GM10248 (cell line): ENCODE data around the gene TERB1.
"Not testable (repeated sequence)": the region's sequence is repeated elsewhere in the genome, so short reads cannot be mapped to it uniquely, and the experiment has no call there.

ENCODE experiments used
- CTCF ChIA-PET: fragments of 300-600 bp; sonication (Branson Sonifier 250); formaldehyde crosslinking; extraction: SDS; loops from one replicate; lab custom pipeline; 2021; ENCODE audit warnings: antibody characterized with exemption; lab: Yijun Ruan, JAX
- POLR2A ChIA-PET: fragments of 350-650 bp; sonication (Branson Sonifier 250); formaldehyde crosslinking; extraction: SDS; loops from one replicate; lab custom pipeline; 2020; ENCODE audit warnings: antibody characterized with exemption; lab: Yijun Ruan, JAX
- DNase-seq: peaks from one replicate; pipeline ENCODE4 v3.0.0; 2012; ENCODE audit errors: extremely low spot score
- TF ChIP-seq, protein P1 (sequence below): IDR thresholded peaks from 2 replicates; pipeline ENCODE4 v1.5.1; 2012; ENCODE audit warnings: mild to moderate bottlenecking, low read depth; ENCODE audit errors: extremely low read depth, missing control alignments, control extremely low read depth

TERB1 gene

GRCh38 chr16:66810391-66810790 lies 9.0 kb upstream of the TERB1 start:
- POLR2A ChIA-PET = no interaction called here
- TF ChIP-seq, protein P1, sequence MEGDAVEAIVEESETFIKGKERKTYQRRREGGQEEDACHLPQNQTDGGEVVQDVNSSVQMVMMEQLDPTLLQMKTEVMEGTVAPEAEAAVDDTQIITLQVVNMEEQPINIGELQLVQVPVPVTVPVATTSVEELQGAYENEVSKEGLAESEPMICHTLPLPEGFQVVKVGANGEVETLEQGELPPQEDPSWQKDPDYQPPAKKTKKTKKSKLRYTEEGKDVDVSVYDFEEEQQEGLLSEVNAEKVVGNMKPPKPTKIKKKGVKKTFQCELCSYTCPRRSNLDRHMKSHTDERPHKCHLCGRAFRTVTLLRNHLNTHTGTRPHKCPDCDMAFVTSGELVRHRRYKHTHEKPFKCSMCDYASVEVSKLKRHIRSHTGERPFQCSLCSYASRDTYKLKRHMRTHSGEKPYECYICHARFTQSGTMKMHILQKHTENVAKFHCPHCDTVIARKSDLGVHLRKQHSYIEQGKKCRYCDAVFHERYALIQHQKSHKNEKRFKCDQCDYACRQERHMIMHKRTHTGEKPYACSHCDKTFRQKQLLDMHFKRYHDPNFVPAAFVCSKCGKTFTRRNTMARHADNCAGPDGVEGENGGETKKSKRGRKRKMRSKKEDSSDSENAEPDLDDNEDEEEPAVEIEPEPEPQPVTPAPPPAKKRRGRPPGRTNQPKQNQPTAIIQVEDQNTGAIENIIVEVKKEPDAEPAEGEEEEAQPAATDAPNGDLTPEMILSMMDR = no peak
- CTCF ChIA-PET = interaction anchor here (0.8 to 1.5 kb wide), 3 partner anchors 13 to 25 kb away, joined by 3 to 5 read pairs (median 4); partner anchors contain the start of gene NAE1
- DNase-seq = no peak

- POLR2A ChIA-PET = no interaction called here
- CTCF ChIA-PET = interaction anchor here (1.0 to 1.5 kb wide), 3 partner anchors 9 to 21 kb away, joined by 3 to 5 read pairs (median 4); partner anchors contain the start of gene NAE1
- TF ChIP-seq, protein P1 = no peak
- DNase-seq = no peak
These were observed 8.4 kb upstream of the TERB1 start for GRCh38 chr16:66809765-66810164.

GRCh38 chr16:66802159-66802558 lies 775 bp upstream of the TERB1 start:
- ChIA-PET CTCF (no interaction called here), POLR2A (no interaction called here)
- no peak for DNase-seq
- TF ChIP-seq, protein P1 = no peak

DNA sequence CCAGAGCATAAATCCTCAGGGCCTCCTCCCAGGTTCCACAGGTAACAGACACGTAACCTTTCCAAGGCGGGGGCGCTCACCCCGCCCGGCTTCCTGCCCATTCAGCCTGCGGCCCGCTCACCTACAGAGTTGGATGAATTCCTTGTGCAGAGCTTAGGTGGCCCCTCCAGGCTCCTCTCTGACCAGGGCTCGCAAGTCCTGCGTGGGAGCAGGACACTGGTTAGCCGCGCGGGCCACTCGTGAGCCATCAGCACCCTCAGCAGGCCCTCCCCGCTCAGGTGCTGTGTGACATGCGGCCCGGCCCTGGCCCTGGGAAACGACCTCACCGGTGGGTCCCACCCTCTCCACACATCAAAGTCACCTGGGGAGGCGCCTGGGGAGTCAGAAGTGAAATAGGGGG lies 528 bp downstream of the TERB1 start:
- TF ChIP-seq, protein P1 = no peak
- POLR2A ChIA-PET = no interaction called here
- no peak for DNase-seq
- CTCF ChIA-PET = interaction anchor here (1.3 to 1.6 kb wide), 2 partner anchors 8 to 30 kb away, joined by 3 to 5 read pairs; partner anchors contain the start of gene NAE1

DNA sequence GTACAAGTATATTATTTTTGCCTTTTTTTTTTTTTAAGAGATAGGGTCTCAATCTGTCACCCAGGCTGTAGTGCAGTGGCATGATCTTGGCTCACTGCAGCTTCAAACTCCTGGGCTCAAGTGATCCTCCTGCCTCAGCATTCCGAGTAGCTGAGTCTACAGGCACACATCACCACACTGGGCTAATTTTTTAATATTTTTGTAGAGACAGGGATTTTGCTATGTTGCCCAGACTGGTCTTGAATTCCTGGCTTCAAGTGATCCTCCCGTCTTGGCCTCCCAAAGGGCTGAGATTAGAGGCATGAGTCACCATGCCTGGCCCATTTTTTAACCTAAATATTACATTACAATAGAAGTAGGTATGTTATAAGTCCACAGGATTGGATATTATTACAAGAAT lies 3.2 kb downstream of the TERB1 start:
- TF ChIP-seq, protein P1 = no peak
- CTCF ChIA-PET = interaction anchor here (1.0 kb wide), 1 partner anchor 14 kb away, joined by 3 read pairs; no protein-coding TSS in a partner anchor
- POLR2A ChIA-PET = no interaction called here
- no peak for DNase-seq

DNA sequence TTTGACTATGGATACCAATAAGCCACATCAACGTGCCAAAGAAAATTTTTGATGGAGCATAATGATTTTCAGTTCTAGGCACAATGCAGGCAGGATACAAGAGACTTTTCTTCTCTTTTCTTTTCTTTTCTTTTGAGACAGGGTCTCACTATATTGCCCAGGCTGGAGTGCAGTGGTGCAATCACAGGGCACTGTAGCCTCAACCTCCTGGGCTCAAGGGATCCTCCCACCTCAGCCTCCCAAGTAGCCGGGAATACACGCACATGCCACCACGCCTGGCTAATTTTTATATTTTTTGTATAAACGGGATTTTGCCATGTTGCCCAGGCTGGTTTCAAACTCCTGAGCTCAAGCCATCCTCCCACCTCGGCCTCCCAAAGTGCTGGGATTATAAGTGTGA lies 7.4 kb downstream of the TERB1 start:
- CTCF ChIA-PET = interaction anchor here (1.2 kb wide), 1 partner anchor 66 kb away, joined by 3 read pairs; no protein-coding TSS in a partner anchor
- POLR2A ChIA-PET, DNase-seq: not testable (repeated sequence)

DNA sequence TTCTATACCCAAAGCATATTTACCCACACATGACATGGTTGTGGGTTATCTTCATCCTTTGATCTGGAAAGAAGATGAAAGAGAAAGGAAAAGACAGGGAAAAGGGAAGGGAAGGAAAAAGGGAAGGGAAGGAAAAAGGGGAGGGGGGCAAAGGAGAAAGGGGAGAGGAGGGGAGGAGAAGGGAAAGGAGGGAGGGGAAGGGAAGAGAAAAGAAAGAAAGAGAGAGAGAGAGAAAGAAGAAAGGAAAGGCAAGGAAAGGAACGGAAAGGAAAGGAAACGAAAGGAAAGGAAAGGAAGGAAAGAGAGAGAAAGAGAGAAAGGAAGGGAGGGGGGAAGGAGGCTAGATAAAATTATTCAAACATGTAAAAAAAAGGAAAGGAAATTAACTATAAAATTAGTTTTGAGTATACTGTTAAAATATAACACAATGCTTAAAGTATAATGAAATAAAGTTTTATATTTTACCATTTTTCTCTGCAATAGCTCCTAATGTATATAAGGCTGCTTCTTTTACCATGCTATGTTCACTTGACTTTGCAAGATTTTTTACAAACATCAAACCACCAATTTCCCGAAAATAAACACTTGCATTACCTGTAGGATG lies 11.2 kb downstream of the TERB1 start:
- POLR2A ChIA-PET = no interaction called here
- TF ChIP-seq, protein P1 = no peak
- CTCF ChIA-PET = no interaction called here
- no peak for DNase-seq
